HepG2 (cell line): Measurements from ENCODE around the gene GNAI2. TPM values are rescaled to one million over a fixed set of nuclear protein-coding genes. Genes with fewer than 3 reads are reported as not detected.

Experiments
- EP300 ChIP-seq, 3 experiments: sonication (generic) in 1 of 3; formaldehyde crosslinking in 1 of 3; IDR thresholded peaks; 2 replicates each; pipeline versions ENCODE4 v1.5.1 to v1.6.1; 2011 to 2020; ENCODE audit warnings: low read depth in 2 of 3, low read length in 2 of 3, borderline replicate concordance in 1 of 3, improper control_type of control experiment in 1 of 3, mild to moderate bottlenecking in 1 of 3, missing genetic modification reagents in 1 of 3, moderate library complexity in 1 of 3
- FOSL1 ChIP-seq: sonication (generic); formaldehyde crosslinking; IDR thresholded peaks from 2 replicates; pipeline ENCODE4 v1.9.0; 2021; ENCODE audit warnings: missing genetic modification reagents, borderline replicate concordance
- MEF2D ChIP-seq: sonication (generic); formaldehyde crosslinking; IDR thresholded peaks from 2 replicates; pipeline ENCODE4 v1.5.1; 2020; ENCODE audit warnings: mild to moderate bottlenecking, missing genetic modification reagents
- RFX3 ChIP-seq: IDR thresholded peaks from 2 replicates; pipeline ENCODE4 v1.6.1; 2016; ENCODE audit warnings: missing biosample characterization, missing genetic modification reagents
- SETDB1 ChIP-seq: sonication (generic); formaldehyde crosslinking; IDR thresholded peaks from 2 replicates; pipeline ENCODE4 v1.5.1; 2020; ENCODE audit warnings: missing genetic modification reagents, mild to moderate bottlenecking, borderline replicate concordance
- SPEN ChIP-seq: sonication (generic); formaldehyde crosslinking; IDR thresholded peaks from 2 replicates; pipeline ENCODE4 v1.5.1; 2020; ENCODE audit warnings: low read depth, mild to moderate bottlenecking, missing genetic modification reagents
- ZFP37 ChIP-seq: sonication (generic); formaldehyde crosslinking; IDR thresholded peaks from 2 replicates; pipeline ENCODE4 v1.4.0; 2020; ENCODE audit warnings: missing genetic modification reagents, borderline replicate concordance
- ZNF274 ChIP-seq: sonication (generic); formaldehyde crosslinking; IDR thresholded peaks from 2 replicates; pipeline ENCODE4 v1.5.1; 2020; ENCODE audit warnings: mild to moderate bottlenecking, missing genetic modification reagents
- ZNF326 ChIP-seq: sonication (generic); formaldehyde crosslinking; IDR thresholded peaks from 2 replicates; pipeline ENCODE4 v1.4.0; 2020; ENCODE audit warnings: missing genetic modification reagents, borderline replicate concordance
- ZNF737 ChIP-seq: sonication (generic); formaldehyde crosslinking; IDR thresholded peaks from 2 replicates; pipeline ENCODE4 v1.5.0; 2020; ENCODE audit warnings: missing genetic modification reagents, mild to moderate bottlenecking, borderline replicate concordance
- ZNF746 ChIP-seq: sonication (generic); formaldehyde crosslinking; IDR thresholded peaks from 2 replicates; pipeline ENCODE4 v1.8.0; 2022; ENCODE audit warnings: mild to moderate bottlenecking, missing genetic modification reagents
- ZNF772 ChIP-seq: sonication (generic); formaldehyde crosslinking; IDR thresholded peaks from 2 replicates; pipeline ENCODE4 v1.5.0; 2020; ENCODE audit warnings: mild to moderate bottlenecking, missing genetic modification reagents
- polyA plus RNA-seq, 8 experiments: library from polyadenylated mRNA; depleted of rRNA in 3 of 8; stranded (reverse) in 7 of 8; unstranded in 1 of 8; fragments of >200 nt; fragmentation: Illumina TruSeq in 4 of 8; extraction: Trizol in 4 of 8; gene quantifications; 2 replicates each; pipeline versions ENCODE4 v1.2.1 to v1.2.3, GENCODE V29; 2011 to 2016; ENCODE audit warnings: low read depth in 4 of 8, missing spikeins in 1 of 8, mixed read lengths in 1 of 8; ENCODE audit not compliant: insufficient read depth in 1 of 8
- total RNA-seq, 5 experiments: library from RNA; depleted of rRNA; stranded (reverse); fragments of >200 nt; fragmentation: Illumina TruSeq; extraction: Trizol; gene quantifications; 2 replicates each; pipeline ENCODE4 v1.2.3, GENCODE V29; 2016; ENCODE audit warnings: low read depth in 1 of 5
- TF ChIP-seq, protein P1 (sequence below), 2 experiments: sonication (generic) in 1 of 2; formaldehyde crosslinking in 1 of 2; IDR thresholded peaks; 2 replicates each; pipeline versions ENCODE4 v1.5.1 to v1.6.1; 2011 to 2020; ENCODE audit warnings: borderline replicate concordance in 1 of 2, low read depth in 1 of 2, low read length in 1 of 2, mild to moderate bottlenecking in 1 of 2, missing genetic modification reagents in 1 of 2, moderate library complexity in 1 of 2
- TF ChIP-seq, protein P2 (sequence below): sonication (generic); formaldehyde crosslinking; IDR thresholded peaks from 2 replicates; pipeline ENCODE4 v1.4.0; 2020; ENCODE audit warnings: mild to moderate bottlenecking, low read depth, missing genetic modification reagents
- TF ChIP-seq, protein P3 (sequence below): sonication (generic); formaldehyde crosslinking; IDR thresholded peaks from 2 replicates; pipeline ENCODE4 v1.8.0; 2022; ENCODE audit warnings: mild to moderate bottlenecking, missing genetic modification reagents, moderate library complexity
- TF ChIP-seq, protein P4 (sequence below): sonication (generic); formaldehyde crosslinking; IDR thresholded peaks from 2 replicates; pipeline ENCODE4 v1.5.0; 2020; ENCODE audit warnings: missing genetic modification reagents
- TF ChIP-seq, protein P5 (sequence below): sonication (generic); formaldehyde crosslinking; conservative IDR thresholded peaks from 2 replicates; pipeline ENCODE4 v1.8.0; 2022; ENCODE audit warnings: mild to moderate bottlenecking, moderate library complexity, missing genetic modification reagents
- TF ChIP-seq, protein P6 (sequence below): IDR thresholded peaks from 2 replicates; pipeline ENCODE4 v1.6.1; 2016; ENCODE audit warnings: mild to moderate bottlenecking, missing biosample characterization, missing genetic modification reagents

GNAI2 gene
- total and polyA plus RNA-seq, 2 of the 13 experiments (the other 11 are each of a cell fraction or from before 2014, with no cell fraction given): 51.1 to 66.2 TPM

DNA sequence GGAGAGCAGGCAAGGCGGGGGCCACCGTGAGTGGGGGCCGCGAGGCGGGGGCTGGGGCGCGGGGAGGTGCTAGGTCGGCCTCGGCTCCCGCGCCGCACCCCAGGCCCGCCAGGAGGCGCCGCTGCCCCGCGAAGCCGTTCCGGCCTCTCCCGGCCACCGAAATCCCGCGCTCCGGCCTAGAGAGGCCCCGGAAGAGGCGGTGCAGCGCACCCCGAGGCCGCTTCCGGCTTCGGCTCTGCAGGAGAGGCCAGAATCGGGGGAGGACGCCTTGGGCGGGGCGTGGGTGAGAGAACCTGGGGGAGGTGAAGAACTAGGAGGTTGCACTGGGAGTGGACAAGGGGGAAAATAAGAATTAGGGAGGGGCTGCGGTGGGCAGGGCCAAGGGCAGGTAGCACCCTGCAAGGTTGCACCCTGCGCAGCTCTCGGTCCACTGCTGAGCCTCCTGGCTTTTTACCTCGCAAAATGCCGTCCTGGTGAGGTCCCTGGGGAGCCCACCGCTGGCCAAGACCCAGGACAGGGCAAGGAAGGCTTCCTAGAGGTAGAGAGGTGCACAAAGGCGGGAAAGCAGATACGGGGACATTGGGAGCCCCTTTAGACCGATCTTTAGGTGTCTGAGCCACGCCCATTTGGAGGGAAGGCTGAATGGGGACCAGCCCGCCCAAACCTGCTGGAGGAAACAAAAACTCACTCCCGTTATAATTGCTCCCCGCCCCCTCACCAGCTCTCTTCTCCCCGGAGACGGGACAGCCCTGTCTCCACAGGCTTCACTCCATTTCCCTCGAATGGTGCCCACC lies 8.4 kb upstream of the GNAI2 start (continued):
- TF ChIP-seq, protein P1, sequence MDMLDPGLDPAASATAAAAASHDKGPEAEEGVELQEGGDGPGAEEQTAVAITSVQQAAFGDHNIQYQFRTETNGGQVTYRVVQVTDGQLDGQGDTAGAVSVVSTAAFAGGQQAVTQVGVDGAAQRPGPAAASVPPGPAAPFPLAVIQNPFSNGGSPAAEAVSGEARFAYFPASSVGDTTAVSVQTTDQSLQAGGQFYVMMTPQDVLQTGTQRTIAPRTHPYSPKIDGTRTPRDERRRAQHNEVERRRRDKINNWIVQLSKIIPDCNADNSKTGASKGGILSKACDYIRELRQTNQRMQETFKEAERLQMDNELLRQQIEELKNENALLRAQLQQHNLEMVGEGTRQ (IDR thresholded peaks at IDR 0.05; ENCODE audit: low read depth, low read length): no peak
- TF ChIP-seq, protein P1 (CRISPR knock-in tag; IDR thresholded peaks at IDR 0.05; ENCODE audit: borderline replicate concordance): no peak
- TF ChIP-seq EP300 (IDR thresholded peaks at IDR 0.05; ENCODE audit: low read depth in 2 of 2, low read length in 2 of 2) (peak; percentile 20 to 47; a peak in 2 of 4 replicates), EP300 (CRISPR knock-in tag; IDR thresholded peaks at IDR 0.05; ENCODE audit: borderline replicate concordance) (0 out of 2 replicates have a peak, but pooled peaks have one; percentile 28), ZNF326 (CRISPR knock-in tag) (no peak), ZNF737 (CRISPR knock-in tag) (no peak), ZNF746 (CRISPR knock-in tag) (peak; percentile 76; the same call in 1 of the 2 replicates), ZNF274 (CRISPR knock-in tag) (no peak), SETDB1 (CRISPR knock-in tag) (no peak), FOSL1 (no peak), ZNF772 (peak; percentile 88), ZFP37 (no peak), SPEN (CRISPR knock-in tag) (peak; percentile 95; the same call in 1 of the 2 replicates), MEF2D (CRISPR knock-in tag) (0 out of 2 replicates have a peak, but pooled peaks have one; percentile 14), RFX3 (CRISPR knock-in tag) (no peak)
- TF ChIP-seq, protein P2, sequence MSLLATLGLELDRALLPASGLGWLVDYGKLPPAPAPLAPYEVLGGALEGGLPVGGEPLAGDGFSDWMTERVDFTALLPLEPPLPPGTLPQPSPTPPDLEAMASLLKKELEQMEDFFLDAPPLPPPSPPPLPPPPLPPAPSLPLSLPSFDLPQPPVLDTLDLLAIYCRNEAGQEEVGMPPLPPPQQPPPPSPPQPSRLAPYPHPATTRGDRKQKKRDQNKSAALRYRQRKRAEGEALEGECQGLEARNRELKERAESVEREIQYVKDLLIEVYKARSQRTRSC (CRISPR knock-in tag): no peak
- TF ChIP-seq, protein P3, sequence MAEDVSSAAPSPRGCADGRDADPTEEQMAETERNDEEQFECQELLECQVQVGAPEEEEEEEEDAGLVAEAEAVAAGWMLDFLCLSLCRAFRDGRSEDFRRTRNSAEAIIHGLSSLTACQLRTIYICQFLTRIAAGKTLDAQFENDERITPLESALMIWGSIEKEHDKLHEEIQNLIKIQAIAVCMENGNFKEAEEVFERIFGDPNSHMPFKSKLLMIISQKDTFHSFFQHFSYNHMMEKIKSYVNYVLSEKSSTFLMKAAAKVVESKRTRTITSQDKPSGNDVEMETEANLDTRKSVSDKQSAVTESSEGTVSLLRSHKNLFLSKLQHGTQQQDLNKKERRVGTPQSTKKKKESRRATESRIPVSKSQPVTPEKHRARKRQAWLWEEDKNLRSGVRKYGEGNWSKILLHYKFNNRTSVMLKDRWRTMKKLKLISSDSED (CRISPR knock-in tag): no peak
- TF ChIP-seq, protein P4, sequence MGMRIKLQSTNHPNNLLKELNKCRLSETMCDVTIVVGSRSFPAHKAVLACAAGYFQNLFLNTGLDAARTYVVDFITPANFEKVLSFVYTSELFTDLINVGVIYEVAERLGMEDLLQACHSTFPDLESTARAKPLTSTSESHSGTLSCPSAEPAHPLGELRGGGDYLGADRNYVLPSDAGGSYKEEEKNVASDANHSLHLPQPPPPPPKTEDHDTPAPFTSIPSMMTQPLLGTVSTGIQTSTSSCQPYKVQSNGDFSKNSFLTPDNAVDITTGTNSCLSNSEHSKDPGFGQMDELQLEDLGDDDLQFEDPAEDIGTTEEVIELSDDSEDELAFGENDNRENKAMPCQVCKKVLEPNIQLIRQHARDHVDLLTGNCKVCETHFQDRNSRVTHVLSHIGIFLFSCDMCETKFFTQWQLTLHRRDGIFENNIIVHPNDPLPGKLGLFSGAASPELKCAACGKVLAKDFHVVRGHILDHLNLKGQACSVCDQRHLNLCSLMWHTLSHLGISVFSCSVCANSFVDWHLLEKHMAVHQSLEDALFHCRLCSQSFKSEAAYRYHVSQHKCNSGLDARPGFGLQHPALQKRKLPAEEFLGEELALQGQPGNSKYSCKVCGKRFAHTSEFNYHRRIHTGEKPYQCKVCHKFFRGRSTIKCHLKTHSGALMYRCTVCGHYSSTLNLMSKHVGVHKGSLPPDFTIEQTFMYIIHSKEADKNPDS (CRISPR knock-in tag): 0 out of 2 replicates have a peak, but pooled peaks have one; percentile 6
- TF ChIP-seq, protein P5, sequence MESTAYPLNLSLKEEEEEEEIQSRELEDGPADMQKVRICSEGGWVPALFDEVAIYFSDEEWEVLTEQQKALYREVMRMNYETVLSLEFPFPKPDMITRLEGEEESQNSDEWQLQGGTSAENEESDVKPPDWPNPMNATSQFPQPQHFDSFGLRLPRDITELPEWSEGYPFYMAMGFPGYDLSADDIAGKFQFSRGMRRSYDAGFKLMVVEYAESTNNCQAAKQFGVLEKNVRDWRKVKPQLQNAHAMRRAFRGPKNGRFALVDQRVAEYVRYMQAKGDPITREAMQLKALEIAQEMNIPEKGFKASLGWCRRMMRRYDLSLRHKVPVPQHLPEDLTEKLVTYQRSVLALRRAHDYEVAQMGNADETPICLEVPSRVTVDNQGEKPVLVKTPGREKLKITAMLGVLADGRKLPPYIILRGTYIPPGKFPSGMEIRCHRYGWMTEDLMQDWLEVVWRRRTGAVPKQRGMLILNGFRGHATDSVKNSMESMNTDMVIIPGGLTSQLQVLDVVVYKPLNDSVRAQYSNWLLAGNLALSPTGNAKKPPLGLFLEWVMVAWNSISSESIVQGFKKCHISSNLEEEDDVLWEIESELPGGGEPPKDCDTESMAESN (CRISPR knock-in tag): peak; percentile 79; the same call in 1 of the 2 replicates
- TF ChIP-seq, protein P6, sequence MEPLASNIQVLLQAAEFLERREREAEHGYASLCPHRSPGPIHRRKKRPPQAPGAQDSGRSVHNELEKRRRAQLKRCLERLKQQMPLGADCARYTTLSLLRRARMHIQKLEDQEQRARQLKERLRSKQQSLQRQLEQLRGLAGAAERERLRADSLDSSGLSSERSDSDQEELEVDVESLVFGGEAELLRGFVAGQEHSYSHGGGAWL (CRISPR knock-in tag): no peak
